Measurements from ENCODE around the gene CD248. TPM values are rescaled to one million over a fixed set of nuclear protein-coding genes. Genes with fewer than 3 reads are reported as not detected.

CD248 gene
- total and polyA plus RNA-seq, 2 experiments from 2014 or later: 2.4 to 3.8 TPM

- Histone ChIP-seq H3K4me1 (ENCODE audit: insufficient read depth) (peaks cover 32% of the 10 kb centered on the region), H3K4me2 (no peak overlapping the region)
Observed at GRCh38 chr11:66315498-66315885, 1.4 kb downstream of the CD248 start.

More at GRCh38 chr11:66315498-66315885, 1.4 kb downstream of the CD248 start:
- peaks cover 22% of the 10 kb centered on the region for H3K36me3 Mint-ChIP-seq (ENCODE audit: low read depth)
- peaks cover 11% of the 10 kb centered on the region; the same call in 1 of the 2 replicates for H3F3A ChIP-seq (replicated peaks; ENCODE audit: low read depth)
- no peak overlapping the region for H3K27ac ChIP-seq (ENCODE audit: low read depth)
- DNase-seq (ENCODE audit: low spot score) (no peak), ATAC-seq (no peak)
- H3K9me2 ChIP-seq (ENCODE audit: insufficient read depth): no peaks in the 10 kb centered on the region
- H3K79me2 ChIP-seq (replicated peaks; ENCODE audit: insufficient read depth): no peaks in the 10 kb centered on the region
- no peaks in the 10 kb centered on the region for H4K20me1 ChIP-seq (replicated peaks; ENCODE audit: insufficient read depth)
- no peak overlapping the region for H3K4me3 ChIP-seq
- no peak overlapping the region for H3K27ac Mint-ChIP-seq
- peaks cover 21% of the 10 kb centered on the region for H3K9me3 Mint-ChIP-seq
- peaks cover 31% of the 10 kb centered on the region for H3K27me3 Mint-ChIP-seq (ENCODE audit: insufficient read depth, low read depth, poor library complexity)
- no peak overlapping the region for H2AFZ ChIP-seq
- H3K4me1 Mint-ChIP-seq: peaks cover 41% of the 10 kb centered on the region
- TF ChIP-seq POLR2AphosphoS5 (IDR thresholded peaks at IDR 0.05; ENCODE audit: low read depth): no peak
- no peak for TF ChIP-seq CTCF (conservative IDR thresholded peaks at IDR 0.05; ENCODE audit: low read depth in 2 of 2)
- no peak for TF ChIP-seq ZNF462 (CRISPR knock-in tag; IDR thresholded peaks at IDR 0.05)
- no peak for TF ChIP-seq EZH2phosphoT487 (IDR thresholded peaks at IDR 0.05; ENCODE audit: unreplicated experiment)
- TF ChIP-seq NANOG (IDR thresholded peaks at IDR 0.05; ENCODE audit: borderline replicate concordance): no peak
- TF ChIP-seq ZNF114 (CRISPR knock-in tag; IDR thresholded peaks at IDR 0.05): no peak
- TF ChIP-seq, protein P1, sequence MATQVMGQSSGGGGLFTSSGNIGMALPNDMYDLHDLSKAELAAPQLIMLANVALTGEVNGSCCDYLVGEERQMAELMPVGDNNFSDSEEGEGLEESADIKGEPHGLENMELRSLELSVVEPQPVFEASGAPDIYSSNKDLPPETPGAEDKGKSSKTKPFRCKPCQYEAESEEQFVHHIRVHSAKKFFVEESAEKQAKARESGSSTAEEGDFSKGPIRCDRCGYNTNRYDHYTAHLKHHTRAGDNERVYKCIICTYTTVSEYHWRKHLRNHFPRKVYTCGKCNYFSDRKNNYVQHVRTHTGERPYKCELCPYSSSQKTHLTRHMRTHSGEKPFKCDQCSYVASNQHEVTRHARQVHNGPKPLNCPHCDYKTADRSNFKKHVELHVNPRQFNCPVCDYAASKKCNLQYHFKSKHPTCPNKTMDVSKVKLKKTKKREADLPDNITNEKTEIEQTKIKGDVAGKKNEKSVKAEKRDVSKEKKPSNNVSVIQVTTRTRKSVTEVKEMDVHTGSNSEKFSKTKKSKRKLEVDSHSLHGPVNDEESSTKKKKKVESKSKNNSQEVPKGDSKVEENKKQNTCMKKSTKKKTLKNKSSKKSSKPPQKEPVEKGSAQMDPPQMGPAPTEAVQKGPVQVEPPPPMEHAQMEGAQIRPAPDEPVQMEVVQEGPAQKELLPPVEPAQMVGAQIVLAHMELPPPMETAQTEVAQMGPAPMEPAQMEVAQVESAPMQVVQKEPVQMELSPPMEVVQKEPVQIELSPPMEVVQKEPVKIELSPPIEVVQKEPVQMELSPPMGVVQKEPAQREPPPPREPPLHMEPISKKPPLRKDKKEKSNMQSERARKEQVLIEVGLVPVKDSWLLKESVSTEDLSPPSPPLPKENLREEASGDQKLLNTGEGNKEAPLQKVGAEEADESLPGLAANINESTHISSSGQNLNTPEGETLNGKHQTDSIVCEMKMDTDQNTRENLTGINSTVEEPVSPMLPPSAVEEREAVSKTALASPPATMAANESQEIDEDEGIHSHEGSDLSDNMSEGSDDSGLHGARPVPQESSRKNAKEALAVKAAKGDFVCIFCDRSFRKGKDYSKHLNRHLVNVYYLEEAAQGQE (IDR thresholded peaks at IDR 0.05; ENCODE audit: unreplicated experiment): no peak
- TF ChIP-seq CREB1 (CRISPR knock-in tag; IDR thresholded peaks at IDR 0.05; ENCODE audit: low read depth): no peak
- no peak for TF ChIP-seq ZNF331 (CRISPR knock-in tag; IDR thresholded peaks at IDR 0.05; ENCODE audit: low read depth)
- no peak for TF ChIP-seq STAT1 (IDR thresholded peaks at IDR 0.05; ENCODE audit: unreplicated experiment)
- TF ChIP-seq EZH2 (IDR thresholded peaks at IDR 0.05; ENCODE audit: low read depth, unreplicated experiment): no peak
- no peak for TF ChIP-seq ETS1 (IDR thresholded peaks at IDR 0.05)
- no peak overlapping the region; the same call in 2 of the 3 replicates for H3K4me3 Mint-ChIP-seq
- no peaks in the 10 kb centered on the region for H3K36me3 ChIP-seq (ENCODE audit: insufficient read depth)
- no peaks in the 10 kb centered on the region for H3K27me3 ChIP-seq (ENCODE audit: insufficient read depth)
